Fibroblast of pulmonary artery (primary cell): ENCODE data around the gene RAPSN.

Source experiments
- DNase-seq: peaks from one replicate; pipeline ENCODE4 v3.0.0-alpha.2; 2010; ENCODE audit warnings: low read depth
- H3K4me3 ChIP-seq: replicated peaks from 2 replicates; pipeline ENCODE4 v1.5.1; 2011; ENCODE audit warnings: low read depth, mild to moderate bottlenecking, control low read depth, low read length, moderate library complexity
- CTCF ChIP-seq: IDR thresholded peaks from 2 replicates; pipeline ENCODE4 v1.5.1; 2011; ENCODE audit warnings: mild to moderate bottlenecking, control low read depth, low read length, inconsistent platforms; ENCODE audit errors: missing control alignments

RAPSN gene

GRCh38 chr11:47448566-47449427 is at the start of gene RAPSN:
Gene RAPSN (minus strand): TSS chr11:47449136. CDS start chr11:47448964, 172 bp downstream.
- DNase-seq: no peak
- H3K4me3 ChIP-seq: no peak within 1 kb of the TSS
- no peak for TF ChIP-seq CTCF

GRCh38 chr11:47498149-47498548 is 49.2 kb upstream of the RAPSN start:
- H3K4me3 ChIP-seq: no peak overlapping the region
- no peak for TF ChIP-seq CTCF
- DNase-seq: no peak

- TF ChIP-seq CTCF: no peak
- DNase-seq: no peak
Measured at GRCh38 chr11:47496808-47497207, 47.9 kb upstream of the RAPSN start.

DNA sequence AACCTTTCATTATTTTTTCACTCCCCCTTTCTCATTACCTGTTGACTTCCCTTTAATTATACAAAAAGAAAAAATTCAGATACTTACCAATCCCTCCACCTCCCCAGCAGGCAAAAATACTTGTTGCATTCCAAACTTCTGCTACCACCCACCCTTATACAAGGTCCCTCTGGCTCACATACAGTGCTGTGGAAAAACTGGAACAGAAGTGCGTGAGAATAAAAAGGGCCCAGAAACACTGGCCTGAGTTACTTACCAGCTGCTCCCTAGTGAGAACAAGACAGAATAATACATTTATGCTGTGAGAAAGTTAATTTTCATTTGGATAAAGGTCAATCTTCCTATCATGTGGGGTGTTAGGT is 46.9 kb upstream of the RAPSN start:
- no peak overlapping the region for H3K4me3 ChIP-seq
- TF ChIP-seq CTCF: no peak
- no peak for DNase-seq

More at GRCh38 chr11:47496808-47497207, 47.9 kb upstream of the RAPSN start:
- H3K4me3 ChIP-seq: no peak overlapping the region

- peak; percentile 67 for DNase-seq
- TF ChIP-seq CTCF: no peak
- no peak overlapping the region for H3K4me3 ChIP-seq
Measured at GRCh38 chr11:47495011-47495855, 46.3 kb upstream of the RAPSN start.

DNA sequence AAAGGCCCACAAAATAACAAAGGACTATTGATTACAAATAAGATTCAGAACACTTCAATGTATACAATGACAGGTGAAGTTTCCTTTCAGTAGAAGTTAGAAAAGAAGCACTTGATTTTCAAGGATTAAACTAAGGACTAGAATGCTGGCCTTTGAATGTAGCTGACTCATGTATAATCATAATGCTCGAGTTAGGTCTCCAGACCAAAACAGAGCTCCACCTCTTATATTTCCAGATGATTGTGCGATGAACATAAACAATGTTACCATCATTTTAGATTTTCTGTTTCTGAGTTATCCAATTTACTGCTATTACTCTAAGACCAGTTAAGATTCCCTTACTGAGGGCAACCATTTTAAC is 40.4 kb upstream of the RAPSN start:
- no peak overlapping the region for H3K4me3 ChIP-seq
- no peak for DNase-seq
- no peak for TF ChIP-seq CTCF
